ENCODE measurements around the gene WAS.

GRCh38 chrX:48720577-48721250 is 37.1 kb downstream of the WAS start:
- TF ChIP-seq POLR2AphosphoS5 (IDR thresholded peaks at IDR 0.05; ENCODE audit: low read depth, low read length) (no peak), GABPA (IDR thresholded peaks at IDR 0.05; ENCODE audit: borderline replicate concordance, insufficient read depth, low read length) (no peak), EZH2 (IDR thresholded peaks at IDR 0.05; ENCODE audit: low read depth, low read length, severe bottlenecking) (no peak), SP1 (IDR thresholded peaks at IDR 0.05; ENCODE audit: low read depth, low read length) (no peak), JUND (IDR thresholded peaks at IDR 0.05; ENCODE audit: low read length) (no peak), HDAC2 (IDR thresholded peaks at IDR 0.05; ENCODE audit: borderline replicate concordance in 1 of 2, low read depth in 2 of 2, low read length in 2 of 2) (no peak), SIRT6 (IDR thresholded peaks at IDR 0.05; ENCODE audit: low read length) (no peak), CHD1 (IDR thresholded peaks at IDR 0.05; ENCODE audit: low read depth, low read length) (no peak)

All from H1 (cell line).